Skeletal muscle cell (primary cell): ENCODE results near the gene INVS.
"Not testable (repeated sequence)": the region's sequence is repeated elsewhere in the genome, so short reads cannot be mapped to it uniquely, and the experiment has no call there.

Source experiments
- DNase-seq: peaks from one replicate; pipeline ENCODE4 v3.0.0-alpha.2; 2010; ENCODE audit warnings: low read depth
- H3K4me3 ChIP-seq: 2 replicates; pipeline ENCODE4 v1.5.1; 2011; ENCODE audit warnings: low read depth, mild to moderate bottlenecking, control low read depth, low read length, moderate library complexity

INVS gene

DNA sequence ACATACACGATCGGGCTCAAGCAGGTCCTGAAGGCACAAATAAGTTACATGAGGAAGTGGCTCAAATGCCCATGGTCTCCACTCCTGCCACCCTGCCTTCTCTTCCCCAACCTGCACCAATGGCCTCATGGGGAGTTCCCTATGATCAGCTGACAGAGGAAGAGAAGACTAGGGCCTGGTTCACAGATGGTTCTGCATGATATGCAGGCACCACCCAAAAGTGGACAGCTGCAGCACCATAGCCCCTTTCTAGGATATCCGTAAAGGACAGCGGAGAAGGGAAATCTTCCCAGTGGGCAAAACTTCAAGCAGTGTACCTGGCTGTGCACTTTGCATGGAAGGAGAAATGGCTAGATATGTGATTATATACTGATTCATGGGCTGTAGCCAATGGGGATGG lies 22.8 kb upstream of the INVS start:
- not testable (repeated sequence) for DNase-seq, H3K4me3 ChIP-seq

DNA sequence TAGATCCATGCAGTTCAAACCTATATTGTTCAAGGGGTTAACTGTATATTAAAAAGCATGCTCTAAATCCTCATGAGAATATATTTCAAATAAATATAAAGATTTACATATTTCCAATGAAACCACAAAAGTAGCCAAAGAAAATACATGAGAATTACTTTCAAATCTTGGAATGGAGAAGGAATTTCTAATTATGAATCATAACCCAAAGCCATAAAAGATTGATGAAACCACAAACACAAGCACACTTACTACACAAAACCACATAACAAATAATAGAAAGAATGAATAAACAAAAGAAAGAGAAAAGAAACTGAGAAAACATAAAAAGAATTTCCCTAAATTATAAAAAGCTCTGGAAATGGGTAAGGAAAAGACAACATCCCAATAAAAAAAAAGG lies 16.3 kb upstream of the INVS start:
- no peak for DNase-seq
- no peak overlapping the region for H3K4me3 ChIP-seq

DNA sequence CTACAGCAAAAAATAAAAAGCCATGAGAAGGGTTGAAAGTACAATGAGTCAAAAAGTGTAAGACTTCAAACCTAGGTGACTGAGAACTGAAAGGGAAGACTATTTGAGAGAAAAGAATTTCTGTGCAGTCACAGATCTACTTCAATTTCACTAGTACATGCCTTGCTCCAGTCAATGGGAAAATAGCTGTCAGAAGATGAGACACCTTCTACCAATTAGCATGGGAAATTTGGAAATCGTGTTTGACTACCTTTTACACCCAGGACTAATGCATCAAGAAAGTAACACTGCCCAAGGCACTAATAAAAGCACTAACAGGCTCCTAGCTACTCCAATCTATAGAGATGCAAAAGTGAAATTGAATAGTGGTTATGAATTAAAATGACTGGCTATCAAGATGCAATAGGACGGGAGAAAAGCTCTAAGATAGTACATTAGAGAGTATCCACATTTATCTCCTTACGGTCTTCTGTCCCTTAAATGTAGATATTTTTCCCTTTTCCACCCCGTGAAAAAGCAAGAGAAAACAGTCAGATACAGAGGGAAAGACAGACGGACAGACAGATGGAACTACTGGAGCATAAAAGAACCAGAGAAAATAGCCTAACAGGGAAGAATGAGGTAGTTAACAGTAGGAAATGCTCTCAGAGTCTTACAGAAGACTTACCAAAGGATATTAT lies 15.5 kb upstream of the INVS start:
- H3K4me3 ChIP-seq = no peak overlapping the region
- no peak for DNase-seq

DNA sequence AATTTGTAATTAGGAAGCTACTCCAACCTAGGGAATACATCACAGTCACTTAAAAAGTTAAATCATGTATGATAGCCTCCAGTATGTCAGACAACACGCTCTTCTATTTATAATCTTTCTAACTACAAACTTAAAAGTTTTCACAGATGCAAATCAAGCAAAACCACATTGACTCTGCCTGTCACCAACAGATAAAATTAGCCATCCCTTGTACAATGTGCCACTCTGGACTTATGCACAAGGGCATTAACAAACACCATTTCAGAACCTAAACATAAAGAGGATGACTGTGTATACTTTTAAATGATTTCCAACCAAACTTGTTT lies 15.0 kb upstream of the INVS start:
- no peak overlapping the region for H3K4me3 ChIP-seq
- no peak for DNase-seq

DNA sequence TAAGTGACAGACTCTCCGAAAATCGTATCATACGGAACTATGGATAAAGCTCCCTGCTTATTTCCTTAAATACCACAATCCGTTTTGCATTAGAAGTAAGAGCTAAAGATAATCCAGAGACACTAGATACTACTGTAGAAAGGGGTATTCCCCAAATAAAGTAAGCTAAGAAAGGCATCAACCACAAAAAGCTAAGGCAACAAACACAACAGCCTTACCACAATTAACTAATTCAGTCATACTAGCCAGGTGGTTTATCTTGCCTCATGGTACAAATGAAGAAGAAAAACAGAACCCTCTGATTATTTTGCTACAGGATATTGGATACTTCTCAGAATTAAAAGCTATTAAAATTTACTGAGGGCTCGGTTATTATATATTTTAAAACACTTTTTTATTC lies 14.3 kb upstream of the INVS start:
- H3K4me3 ChIP-seq = no peak overlapping the region
- no peak for DNase-seq

DNA sequence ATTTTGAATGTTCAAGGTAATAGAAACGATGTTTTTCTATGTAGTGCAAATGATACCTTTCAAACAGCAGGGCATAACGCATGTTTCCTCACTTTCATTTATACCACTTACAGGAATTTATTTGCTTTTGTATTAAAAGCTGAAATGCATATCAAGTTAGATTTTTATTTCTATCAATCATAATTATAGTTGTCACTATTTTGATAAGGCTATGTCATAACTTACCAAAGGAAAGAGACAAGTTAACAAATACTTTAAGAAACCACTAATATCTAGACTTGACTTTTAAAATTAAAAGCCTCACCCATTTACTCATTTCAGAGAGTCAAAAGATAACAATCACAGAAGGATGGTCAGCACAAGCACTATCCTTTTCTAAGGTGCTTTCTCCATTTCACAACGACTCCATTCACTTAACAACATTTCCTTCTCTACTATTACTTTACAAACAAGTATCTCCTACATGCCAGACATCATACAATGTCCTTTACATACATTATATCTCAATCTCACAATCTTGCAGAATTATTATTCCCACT lies 12.9 kb upstream of the INVS start:
- H3K4me3 ChIP-seq = no peak overlapping the region
- DNase-seq = no peak

DNA sequence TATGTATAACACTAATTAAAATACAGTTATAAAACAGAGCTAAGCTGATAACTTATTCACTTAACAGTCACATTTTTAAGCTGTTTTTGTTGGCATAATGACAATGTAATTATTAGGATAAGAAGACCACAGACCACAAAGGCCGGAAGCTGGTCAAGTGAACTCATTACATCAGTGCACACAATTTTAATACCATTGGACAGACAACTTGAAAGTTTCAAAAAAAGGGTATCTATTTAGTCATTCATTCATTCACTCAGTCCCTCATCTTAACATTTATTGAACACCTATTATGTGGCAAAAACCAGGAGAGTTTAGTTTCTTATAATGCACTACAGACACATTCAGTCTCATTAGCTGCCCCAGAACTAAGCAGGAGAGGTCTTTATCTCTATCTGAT lies 11.8 kb upstream of the INVS start:
- no peak for DNase-seq
- no peak overlapping the region for H3K4me3 ChIP-seq

DNA sequence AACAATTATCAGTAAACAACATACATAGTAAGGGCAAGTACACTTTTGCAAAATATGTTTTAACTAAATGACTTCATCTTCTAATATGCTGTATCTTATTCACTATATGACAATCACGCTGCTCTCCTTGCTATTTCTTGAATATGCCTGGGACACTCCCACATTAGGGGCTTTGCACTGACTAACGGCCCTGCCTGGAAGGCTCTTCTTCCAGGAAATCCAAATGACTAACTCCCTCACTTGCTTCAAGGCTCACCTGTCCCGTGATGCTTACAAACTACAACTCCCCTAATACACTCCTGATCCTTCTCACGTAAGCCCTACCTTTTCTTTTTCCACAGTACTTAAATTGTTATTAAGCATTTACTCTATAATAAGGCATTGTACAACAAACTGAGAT lies 10.8 kb upstream of the INVS start:
- no peak for DNase-seq

DNA sequence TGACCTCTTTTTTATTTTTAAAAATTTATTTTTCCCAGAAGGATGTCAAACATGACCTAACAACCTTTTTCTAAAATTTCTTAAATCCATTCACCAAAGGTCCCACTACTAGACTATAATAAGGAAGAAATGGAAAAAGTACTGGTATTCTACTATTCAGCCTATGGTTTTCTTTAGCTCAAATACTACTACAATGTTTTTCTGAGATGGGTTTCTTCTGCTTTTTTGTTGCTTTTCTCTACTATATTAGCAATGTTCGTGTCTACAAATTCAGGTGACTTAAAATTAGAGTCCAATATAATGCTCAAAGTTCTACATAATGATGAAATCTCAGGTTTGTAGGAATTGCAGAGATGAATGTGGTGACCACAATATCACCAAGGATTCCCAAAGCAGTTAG lies 8.2 kb upstream of the INVS start:
- no peak for DNase-seq
- H3K4me3 ChIP-seq = no peak overlapping the region

More for the DNA sequence above, 10.8 kb upstream of the INVS start:
- no peak overlapping the region for H3K4me3 ChIP-seq

DNA sequence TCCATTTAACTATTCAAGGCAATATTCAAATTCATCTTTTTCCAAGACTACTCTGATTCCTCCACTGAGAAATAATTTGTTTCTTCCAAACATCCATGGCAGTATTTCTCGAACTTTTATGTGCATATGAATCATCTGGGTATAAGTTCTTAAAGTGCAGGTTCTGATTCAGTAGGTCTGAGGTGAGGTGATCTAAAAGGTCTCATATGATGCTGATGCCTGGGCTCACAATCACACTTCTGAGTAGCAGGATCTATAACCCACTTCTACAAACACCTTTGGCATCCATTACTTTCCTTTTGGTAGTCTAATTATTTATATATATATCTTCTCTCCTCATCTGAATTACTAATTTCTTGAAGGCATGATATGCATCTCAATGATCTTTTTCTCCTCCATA lies 7.4 kb upstream of the INVS start:
- H3K4me3 ChIP-seq = no peak overlapping the region
- DNase-seq = no peak

DNA sequence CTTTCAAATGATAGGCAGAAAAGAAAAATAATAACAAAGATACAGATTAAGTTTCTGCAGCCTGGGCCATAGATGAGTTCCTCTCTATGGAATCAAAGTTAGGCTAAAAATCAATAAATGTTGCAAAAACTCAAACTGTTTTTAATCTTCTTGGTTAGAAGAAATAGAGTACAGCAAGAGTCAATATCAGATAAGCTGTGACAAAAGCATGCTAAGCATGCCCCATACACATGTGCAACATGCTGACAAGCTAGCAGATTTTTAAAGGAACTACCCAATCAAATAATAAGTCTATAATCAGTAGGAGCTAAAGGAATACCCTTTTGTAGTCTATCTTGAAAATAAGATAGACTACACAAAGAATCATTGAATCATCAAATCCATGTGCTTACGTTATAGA lies 7.0 kb upstream of the INVS start:
- H3K4me3 ChIP-seq = no peak overlapping the region
- DNase-seq = no peak

DNA sequence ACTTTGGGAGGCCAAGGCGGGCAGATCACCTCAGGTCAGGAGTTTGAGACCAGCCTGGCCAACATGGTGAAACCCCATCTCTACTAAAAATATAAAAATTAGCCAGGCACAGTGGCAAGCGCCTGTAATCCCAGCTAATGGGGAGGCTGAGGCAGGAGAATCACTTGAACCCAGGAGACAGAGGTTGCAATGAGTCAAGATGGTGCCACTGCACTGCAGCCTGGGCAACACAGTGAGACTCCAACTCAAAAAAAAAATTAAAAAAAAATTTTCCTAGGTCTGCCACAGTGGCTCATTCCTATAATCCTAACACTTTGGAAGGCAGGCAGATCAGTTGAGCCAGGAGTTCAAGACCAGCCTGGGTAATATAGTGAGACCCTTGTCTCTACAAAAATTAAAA lies 4.6 kb upstream of the INVS start:
- H3K4me3 ChIP-seq, DNase-seq: not testable (repeated sequence)

DNA sequence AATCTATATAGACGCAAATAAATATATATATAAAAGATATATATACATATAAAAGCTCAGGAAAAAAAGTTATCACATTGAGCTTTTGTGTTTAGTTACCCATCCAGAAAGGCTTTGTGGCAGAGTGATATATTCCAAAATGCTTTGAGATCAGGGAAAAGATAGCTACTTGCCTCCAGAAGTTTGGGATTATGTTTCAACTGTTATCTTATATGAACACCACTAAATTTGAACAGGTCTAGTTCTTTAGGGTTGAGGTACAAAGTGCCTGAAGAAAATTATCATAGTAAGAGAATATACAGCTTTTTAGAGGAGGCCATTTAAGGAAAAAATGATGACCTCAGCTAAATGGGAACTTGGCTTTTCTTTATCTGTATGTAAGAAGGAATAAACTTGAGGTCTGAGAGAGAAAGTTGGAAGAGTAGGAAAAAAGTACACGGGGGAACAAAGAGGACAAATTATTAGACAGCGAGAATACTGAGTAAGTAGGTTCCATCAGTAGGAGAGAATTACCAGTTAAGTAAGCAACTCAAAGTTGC lies 2.6 kb upstream of the INVS start:
- no peak overlapping the region for H3K4me3 ChIP-seq
- no peak for DNase-seq

DNA sequence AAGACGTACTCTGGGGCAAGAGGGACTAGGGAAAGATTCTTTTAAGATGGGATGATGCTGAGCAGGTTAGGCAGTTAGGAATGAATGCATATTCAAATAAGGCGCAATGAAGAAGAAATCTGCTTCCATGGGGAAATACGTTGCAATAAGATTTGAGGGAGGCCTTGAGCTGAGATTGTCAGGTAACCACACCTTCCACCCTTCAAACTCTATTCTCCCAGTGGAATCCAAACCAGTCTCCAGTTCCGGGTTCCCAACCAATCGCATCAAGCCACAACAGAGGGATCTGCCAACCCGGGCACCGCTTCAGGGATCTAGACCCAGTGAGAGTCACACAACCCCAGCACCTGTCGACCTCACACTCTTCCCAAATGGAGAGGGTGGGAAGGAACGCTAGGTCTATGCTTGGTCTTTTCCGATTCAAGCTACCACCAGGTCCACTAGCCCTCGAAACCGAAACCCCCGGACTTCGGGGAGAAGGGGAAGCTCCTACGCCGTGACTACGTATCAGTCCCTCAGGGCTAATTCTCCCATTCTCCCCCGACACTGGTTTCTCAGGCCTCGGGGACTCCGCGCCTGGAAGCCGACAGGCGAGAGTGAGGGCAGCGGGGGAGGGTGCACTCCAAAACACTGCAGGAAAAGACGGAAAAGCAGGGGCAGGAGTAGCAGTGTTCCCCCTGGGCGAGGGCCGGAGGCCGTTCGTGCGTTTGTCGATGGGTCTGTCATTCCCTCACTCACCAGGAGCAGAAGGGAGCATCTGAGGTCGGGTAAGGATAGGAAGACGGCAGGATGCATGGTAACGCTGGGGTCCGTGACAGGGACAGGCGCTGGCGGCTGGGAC lies 777 bp upstream of the INVS start:
- peak overlapping the region; percentile 99 for H3K4me3 ChIP-seq
- no peak for DNase-seq

DNA sequence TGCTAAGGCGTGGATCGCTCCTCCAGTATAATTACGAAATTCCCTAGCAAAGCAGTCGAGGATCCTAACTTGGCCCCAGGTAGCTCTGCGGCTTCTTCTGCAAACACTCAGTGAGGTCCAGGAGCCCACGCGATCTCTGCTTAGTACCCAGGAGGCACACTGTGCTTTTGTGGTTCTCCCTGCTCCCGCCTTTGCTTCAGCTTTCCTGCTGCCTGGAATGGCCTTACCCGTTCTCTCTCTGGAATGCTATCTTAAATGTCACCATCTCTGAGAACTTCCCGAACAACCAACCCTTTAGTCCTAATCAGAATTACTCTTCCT lies 639 bp downstream of the INVS start:
- DNase-seq = no peak
- peak overlapping the region; percentile 99 for H3K4me3 ChIP-seq

DNA sequence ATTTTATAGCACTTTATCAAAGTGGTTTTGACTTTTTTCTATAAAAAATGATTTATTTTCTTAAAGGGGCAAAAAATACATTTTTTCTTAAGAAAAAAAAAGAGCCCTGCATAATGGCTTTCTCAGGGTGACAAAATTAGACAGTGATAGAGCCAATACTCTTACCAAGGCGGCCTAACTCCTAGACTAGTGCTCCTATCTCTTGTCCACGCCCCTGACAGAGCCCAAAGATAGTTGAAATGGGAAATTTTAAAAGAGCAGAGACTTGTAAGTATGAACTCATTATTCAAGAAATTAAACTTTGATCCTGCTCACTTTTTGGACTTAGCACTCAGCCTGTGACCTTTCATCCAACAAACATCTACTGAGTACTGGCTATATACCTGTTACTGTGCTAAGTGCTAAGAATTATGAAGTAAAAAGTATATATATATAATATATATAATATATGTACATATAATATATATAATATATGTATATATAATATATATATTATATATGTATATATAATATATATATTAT lies 1.2 kb downstream of the INVS start:
- no peak for DNase-seq
- peak overlapping the region; percentile 99 for H3K4me3 ChIP-seq

DNA sequence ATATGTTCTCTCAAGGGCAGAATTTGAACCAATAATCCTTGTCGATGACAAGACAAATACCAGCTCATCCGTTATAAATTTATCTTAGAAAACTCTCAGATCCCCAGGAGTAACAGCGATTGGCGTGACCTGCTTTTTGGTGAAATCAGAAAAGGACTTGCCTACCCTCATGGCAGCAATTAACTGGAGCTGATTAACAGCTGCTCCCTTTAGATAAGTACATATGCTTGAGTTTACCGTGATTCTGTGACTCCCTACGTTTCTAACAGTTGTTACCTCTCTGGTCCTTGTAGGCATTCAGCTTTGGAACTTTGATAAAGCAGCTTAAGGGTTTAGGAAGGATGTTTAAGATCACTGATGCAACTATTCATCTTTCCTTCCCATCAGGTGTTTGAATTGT lies 2.6 kb downstream of the INVS start:
- no peak overlapping the region for H3K4me3 ChIP-seq
- no peak for DNase-seq

DNA sequence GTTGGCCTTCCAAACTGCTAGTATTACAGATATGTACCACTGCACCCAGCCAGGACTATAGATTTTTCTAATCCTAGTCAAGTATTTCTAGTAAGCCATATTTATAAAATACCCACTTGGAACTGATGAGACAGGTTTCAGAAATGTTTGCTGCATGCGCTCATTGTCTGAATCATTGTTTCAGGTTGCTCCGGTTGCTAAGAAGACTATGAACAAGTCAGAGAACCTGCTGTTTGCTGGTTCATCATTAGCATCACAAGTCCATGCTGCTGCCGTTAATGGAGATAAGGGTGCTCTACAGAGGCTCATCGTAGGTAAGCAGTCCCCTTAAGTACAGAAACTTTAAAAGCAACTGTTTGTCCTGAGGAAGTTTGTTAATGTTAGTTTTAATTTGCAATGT lies 5.3 kb downstream of the INVS start:
- no peak overlapping the region for H3K4me3 ChIP-seq
- no peak for DNase-seq

DNA sequence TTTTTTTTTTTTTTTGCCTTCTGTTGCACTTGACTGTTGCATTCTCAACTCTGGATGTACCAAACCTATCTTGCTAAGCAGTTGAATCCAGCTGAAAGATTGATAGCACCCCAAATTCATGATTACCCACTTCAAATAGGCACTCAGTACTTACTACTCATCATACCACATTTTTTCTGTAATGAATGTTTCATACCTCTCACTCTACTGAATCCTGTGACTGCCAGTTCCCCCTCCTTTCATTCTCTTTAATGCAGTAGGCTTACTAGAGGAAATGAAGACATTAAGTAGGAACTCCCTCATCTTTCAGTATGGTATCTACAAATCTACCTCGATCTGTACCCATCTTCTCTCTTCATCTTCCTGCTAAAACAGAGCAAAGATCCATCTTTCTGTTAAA lies 6.8 kb downstream of the INVS start:
- no peak for DNase-seq
- no peak overlapping the region for H3K4me3 ChIP-seq

DNA sequence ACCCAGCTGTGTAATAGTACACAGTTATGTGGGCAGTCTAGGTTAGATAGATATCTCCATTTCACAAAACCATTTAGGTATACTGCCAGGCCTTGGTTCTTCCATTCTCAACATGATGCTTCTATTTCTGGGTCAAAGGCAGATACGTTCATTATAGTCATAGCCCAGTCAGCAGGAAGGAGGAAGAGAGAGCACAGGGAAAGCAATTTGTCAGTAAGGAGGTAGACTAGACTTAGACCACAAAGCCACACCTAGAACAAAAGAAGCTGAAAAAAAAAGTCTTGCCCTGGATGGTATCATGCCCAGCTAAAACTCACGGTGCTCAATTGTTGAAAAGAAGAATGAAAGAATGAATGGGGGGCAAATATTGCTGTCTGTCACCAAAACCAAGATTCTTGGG lies 7.6 kb downstream of the INVS start:
- no peak for DNase-seq
- H3K4me3 ChIP-seq = no peak overlapping the region

DNA sequence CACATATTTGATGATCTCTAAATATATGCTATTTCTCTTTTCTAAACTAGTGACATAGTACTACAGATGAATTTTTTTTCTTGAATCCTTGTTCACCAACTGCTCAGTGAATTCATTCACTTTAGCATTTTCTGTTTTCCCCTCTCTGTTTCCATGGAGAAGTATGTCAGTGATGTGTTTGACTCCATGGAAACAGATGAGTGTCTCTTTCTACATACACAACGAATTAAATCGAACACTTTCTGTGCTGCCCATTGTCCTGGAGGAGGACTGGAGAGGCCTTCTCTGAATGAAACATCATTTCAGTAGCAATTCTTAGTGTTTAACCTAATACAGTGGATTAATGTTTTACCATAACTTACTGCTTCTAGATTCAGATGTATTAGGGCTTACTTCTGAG lies 9.5 kb downstream of the INVS start:
- DNase-seq = no peak
- H3K4me3 ChIP-seq = no peak overlapping the region
